GM12878 (cell line): Measurements from ENCODE around the gene CCDC85A.

Experiments used
- BRCA1 ChIP-seq: IDR thresholded peaks from 2 replicates; pipeline ENCODE4 v1.6.1; 2011; ENCODE audit warnings: low read depth, low read length, improper control_type of control experiment
- ESRRA ChIP-seq: IDR thresholded peaks from 2 replicates; pipeline ENCODE4 v1.6.1; 2012; ENCODE audit warnings: mild to moderate bottlenecking, low read length, improper control_type of control experiment
- POLR2AphosphoS2 ChIP-seq: IDR thresholded peaks from 2 replicates; pipeline ENCODE4 v1.6.1; 2011; ENCODE audit warnings: low read depth, mild to moderate bottlenecking, low read length, improper control_type of control experiment, moderate library complexity
- POLR2AphosphoS5 ChIP-seq: IDR thresholded peaks from 2 replicates; pipeline ENCODE4 v1.6.1; 2011; ENCODE audit warnings: mild to moderate bottlenecking, low read length, inconsistent platforms
- RFX5 ChIP-seq: IDR thresholded peaks from 2 replicates; pipeline ENCODE4 v1.6.1; 2011; ENCODE audit warnings: low read depth, low read length, improper control_type of control experiment
- TF ChIP-seq, protein P1 (sequence below), 3 experiments: IDR thresholded peaks in 2 of 3; conservative IDR thresholded peaks in 1 of 3; 2 replicates each; pipeline ENCODE4 v1.5.1; 2011; ENCODE audit warnings: low read depth in 3 of 3, low read length in 3 of 3, mild to moderate bottlenecking in 3 of 3, control low read depth in 2 of 3, moderate library complexity in 2 of 3, inconsistent platforms in 1 of 3, mixed read lengths in 1 of 3; ENCODE audit not compliant: control insufficient read depth in 2 of 3, insufficient read depth in 1 of 3; ENCODE audit errors: extremely low read depth in 1 of 3

DNA sequence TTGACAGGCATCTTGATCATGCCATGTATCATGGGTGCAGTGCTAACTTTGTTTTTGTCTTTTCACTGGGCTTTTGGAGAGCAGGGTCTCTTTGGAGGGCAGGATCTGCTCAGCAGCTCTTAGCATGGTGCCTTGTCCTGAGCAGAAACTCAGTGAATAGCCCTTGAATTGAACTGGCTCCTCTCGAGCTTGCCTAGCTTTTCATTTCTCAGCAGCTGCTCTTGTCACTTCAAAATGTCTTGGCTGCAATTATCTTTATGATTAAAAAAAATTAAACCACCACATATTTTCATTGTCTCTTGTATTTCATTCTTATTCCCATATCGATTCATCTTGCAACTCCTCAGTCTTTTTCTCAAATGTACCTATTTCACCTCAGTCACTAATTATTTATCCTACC, 50.5 kb downstream of the CCDC85A start:
- no peak for TF ChIP-seq POLR2AphosphoS5
- TF ChIP-seq ESRRA, result no peak
- TF ChIP-seq, protein P1, sequence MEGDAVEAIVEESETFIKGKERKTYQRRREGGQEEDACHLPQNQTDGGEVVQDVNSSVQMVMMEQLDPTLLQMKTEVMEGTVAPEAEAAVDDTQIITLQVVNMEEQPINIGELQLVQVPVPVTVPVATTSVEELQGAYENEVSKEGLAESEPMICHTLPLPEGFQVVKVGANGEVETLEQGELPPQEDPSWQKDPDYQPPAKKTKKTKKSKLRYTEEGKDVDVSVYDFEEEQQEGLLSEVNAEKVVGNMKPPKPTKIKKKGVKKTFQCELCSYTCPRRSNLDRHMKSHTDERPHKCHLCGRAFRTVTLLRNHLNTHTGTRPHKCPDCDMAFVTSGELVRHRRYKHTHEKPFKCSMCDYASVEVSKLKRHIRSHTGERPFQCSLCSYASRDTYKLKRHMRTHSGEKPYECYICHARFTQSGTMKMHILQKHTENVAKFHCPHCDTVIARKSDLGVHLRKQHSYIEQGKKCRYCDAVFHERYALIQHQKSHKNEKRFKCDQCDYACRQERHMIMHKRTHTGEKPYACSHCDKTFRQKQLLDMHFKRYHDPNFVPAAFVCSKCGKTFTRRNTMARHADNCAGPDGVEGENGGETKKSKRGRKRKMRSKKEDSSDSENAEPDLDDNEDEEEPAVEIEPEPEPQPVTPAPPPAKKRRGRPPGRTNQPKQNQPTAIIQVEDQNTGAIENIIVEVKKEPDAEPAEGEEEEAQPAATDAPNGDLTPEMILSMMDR (IDR thresholded peaks at IDR 0.05 in 2 of 3, conservative IDR thresholded peaks at IDR 0.05 in 1 of 3; ENCODE audit: control insufficient read depth in 2 of 3, extremely low read depth in 1 of 3, insufficient read depth in 1 of 3, low read depth in 3 of 3, low read length in 3 of 3), result no peak
- no peak for TF ChIP-seq BRCA1
- TF ChIP-seq POLR2AphosphoS2, result no peak
- TF ChIP-seq RFX5, result no peak
